Activated CD4-positive, alpha-beta T cell treated with anti-CD3 and anti-CD28 coated beads, Interleukin-2, amount 50 U/mL, for 24 hours (primary cell): ENCODE measurements around the gene XYLB.

Experiments
- DNase-seq, 2 donors: peaks; one replicate each; pipeline ENCODE4 v3.0.0-alpha.2; 2020; ENCODE audit warnings: low read depth in 1 of 2, low spot score in 1 of 2

The XYLB gene

DNA sequence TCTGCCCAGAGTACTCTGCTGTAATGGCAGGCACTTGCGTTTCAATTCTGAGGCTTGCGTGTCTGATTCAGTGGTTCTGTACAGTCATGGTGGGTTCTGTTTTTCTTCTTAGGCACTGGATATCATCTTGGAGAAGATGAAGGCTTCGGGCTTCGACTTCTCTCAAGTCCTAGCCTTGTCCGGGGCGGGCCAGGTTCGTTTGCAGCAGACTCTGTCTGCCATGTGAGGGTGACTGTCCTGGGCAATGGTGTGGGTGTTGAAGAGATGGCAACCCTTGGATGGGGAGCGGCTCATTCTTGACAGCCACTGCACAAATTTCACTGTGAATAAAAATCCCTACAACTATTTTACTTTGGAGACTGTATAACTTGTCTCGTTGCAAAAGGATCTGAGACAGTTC, 16.2 kb downstream of the XYLB start:
- DNase-seq = no peak

DNA sequence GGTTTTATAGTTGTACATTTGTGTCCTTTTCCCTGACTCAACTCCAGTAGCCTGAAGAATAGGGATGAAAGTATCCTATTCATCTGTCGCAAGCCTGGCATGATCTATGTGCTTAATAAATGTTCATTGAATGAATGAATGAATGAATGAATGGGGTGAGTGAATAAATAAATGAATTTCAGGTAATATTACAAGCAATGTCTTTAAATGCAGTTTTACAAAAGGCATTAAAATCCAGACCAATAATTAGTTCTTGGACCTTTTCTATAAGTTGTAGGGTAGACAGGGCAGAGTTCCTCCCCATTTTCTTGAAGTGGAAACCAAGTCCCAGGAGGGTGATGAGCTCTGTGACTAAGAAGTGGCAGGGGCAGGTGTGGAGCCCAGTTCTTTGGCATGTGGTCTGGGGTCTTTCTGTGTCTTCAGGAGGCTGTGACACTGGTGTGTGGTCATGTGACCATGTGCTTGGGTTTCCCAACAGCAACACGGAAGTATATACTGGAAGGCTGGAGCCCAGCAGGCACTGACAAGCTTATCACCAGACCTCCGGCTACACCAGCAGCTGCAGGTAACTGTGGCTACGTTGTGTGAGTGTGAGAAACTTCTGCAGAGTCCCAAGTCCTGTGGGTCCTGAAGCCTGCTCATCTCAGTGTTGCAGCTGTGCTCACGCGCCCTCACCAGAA, 18.3 kb downstream of the XYLB start:
- DNase-seq = no peak

DNA sequence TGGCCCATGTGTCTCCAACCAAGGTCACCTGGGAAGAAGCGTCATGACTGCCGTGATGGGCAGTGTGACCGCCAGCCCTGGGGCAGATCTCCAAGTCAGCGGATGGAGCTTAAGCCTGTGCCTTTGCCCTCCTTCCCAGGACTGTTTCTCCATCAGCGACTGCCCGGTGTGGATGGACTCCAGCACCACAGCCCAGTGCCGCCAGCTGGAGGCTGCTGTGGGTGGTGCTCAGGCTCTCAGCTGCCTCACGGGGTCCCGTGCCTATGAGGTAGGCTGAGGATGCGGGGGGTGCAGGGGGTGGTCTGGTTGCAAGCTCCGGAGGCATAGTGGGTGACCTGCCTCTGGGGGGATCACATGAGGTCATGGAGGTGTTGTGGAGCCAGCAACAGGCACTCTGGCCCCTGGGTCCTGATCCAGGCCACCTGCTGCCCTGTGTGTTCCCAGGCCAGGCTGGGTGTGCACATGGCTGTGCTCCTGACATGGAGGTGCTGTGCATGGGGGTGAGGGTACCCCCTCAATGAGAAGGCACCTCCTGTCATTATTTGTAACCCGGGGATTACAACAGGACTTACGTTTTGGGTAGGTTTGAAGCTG, 19.0 kb downstream of the XYLB start:
- DNase-seq = no peak

DNA sequence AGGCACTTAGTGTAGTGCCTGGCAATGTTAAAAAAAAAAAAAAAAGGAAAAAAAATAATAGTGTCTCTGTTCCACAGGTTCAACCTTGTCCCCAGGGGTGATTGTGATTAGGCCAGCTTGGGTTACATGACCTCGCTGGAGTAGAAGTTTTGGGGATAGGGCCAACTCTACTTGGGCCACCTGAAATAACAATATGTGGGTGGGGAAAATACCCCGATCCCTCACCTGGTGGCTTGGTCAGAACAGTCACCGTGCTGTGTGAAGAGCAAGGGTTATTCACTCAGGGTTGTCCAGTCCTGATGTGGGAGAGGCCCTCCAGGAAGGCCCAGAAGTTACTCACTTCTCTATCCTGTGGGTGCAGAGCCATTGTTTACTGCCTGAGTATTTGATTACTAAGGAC, 19.5 kb downstream of the XYLB start:
- DNase-seq = no peak

DNA sequence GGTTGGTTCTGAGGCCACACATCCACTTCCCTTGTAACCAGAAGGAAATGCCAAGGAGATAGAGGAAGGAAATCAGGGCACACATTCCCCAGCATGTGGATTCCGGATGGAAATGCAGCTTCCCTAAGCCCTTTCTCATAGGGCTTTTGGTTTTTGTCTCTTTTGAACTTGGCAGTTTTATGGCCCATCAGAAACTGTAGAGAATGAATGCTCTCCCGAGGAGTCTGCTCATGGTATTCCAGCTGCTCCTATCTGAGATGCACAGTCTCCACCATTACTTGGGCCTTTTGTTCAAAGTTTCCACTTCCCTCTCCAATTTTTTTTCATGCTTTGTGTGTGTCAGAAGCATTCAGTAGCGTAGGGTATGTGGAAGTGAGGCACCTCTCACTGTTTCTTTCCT, 21.2 kb downstream of the XYLB start:
- DNase-seq = no peak

DNA sequence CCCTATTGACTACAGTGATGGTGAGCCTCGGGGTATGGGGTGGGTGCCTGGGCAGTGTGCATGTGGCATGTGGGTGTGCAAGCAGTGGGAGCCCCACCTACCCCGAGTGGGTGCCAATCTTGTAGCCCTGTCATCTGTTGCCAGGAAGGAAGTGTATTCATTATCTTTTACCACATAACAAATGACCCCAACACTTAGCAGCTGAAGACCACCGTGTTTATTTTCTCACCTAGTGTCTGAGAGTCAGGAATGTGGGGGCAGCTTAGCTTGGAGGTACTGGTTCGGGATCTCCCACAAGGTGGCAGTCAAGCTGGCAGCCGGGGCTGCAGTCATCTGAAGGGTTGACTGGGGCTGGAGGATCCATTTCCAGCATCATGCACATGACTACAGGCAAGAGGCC, 21.7 kb downstream of the XYLB start:
- no peak for DNase-seq

DNA sequence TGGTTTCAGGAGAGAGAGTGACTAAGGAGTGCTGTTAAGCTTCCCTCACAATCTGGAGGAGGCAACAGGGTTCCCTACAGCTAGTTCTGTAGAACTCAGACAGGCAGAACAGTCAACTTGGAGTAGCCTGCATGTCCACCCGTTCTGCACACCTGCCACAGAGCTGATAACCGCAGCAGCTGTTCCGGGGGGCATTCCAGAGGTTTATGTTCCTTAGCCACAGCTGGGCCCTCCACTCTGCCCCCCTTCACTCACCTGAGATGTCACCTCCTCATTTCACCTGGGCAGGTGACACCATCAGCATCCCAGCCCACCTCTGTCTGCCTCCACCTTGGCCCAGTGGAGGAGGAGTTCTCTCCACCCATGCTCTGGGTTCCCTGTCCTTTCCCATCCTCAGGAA, 22.6 kb downstream of the XYLB start:
- no peak for DNase-seq

DNA sequence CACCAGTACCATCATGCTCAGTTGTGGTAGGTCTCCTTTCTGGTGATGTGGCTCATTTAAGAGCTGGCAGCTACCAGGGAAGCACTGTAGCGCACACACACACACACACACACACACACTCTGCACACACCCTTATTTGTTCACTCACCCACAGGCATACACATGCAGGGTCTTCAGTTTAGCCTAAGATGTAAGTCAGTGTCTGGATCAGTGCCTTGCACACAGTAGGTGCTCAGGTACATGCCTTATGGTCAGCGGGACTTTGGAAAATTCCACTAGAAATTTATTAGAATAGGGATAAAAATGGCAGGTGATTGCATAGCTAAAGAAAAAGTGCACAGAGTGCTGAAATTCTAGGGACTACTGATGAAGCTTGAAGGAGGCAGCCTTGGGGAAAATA, 23.6 kb downstream of the XYLB start:
- no peak for DNase-seq

DNA sequence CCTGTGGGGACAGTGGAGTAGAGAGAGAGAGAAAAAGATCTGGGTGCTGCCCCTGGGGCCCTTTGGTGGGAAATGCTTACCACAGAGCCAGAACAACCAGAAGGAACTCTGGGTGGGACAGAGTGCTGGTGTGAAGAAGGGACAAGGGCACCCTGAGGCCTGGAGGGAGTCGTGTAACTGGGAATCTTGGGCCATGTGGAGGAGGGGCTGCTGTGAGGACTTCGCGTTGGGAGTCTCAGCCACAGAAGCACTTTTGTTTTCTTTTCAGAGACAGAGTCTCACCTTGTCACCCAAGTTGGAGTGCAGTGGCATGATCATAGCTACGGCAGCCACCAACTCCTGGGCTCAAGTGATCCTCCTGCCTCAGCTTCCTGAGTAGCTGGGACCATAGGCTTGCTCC, 24.3 kb downstream of the XYLB start:
- DNase-seq = no peak

DNA sequence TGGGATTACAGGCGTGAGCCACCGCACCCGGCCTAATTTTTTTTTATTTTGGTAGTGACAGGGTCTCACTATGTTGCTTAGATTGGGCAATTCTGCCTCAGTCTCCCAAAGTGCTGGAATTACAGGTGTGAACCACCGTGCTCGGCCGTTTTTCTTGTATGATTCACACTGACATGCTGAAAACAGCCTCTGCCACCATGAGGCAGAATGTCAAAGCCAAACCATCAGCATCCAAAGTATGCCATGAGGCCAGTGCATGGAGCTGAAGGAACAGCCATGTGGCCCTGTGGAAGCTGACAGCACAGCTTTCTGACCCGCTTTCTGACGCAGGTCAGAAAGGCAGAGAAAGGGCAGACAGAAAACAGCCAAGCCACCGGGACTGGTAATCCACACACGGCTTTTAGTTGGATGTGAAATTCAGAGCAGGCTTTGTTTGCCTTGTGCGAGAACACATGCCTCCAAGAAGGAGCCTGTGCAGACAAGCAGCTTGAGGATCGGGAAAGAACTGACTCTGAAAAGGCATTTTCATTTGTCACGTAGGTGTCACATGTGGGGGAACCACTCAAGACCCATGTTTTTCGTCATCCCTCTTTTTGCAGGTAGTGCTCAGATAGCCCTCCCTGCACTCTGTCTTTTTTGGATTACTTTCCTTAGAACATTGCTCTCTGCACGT, 25.1 kb downstream of the XYLB start:
- DNase-seq = no peak

DNA sequence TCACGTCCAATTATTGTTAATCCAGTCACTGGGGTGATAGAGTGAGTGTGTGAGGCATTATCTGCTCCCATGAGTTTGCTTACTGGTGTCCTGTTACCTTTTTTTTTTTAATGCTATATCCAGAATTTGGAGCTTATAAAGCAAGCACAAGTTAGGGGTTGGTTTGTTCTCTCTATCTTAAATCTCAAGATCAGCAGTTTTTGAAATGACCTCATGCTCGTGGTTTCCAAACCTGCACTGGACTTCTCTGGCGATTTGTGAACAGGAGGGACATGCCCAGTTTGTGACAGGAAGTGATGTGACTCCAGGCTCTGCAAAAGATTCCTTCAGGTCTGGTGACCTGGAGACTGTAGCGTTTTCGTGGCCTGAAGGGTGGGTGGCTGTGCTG, 25.6 kb downstream of the XYLB start:
- no peak for DNase-seq

DNA sequence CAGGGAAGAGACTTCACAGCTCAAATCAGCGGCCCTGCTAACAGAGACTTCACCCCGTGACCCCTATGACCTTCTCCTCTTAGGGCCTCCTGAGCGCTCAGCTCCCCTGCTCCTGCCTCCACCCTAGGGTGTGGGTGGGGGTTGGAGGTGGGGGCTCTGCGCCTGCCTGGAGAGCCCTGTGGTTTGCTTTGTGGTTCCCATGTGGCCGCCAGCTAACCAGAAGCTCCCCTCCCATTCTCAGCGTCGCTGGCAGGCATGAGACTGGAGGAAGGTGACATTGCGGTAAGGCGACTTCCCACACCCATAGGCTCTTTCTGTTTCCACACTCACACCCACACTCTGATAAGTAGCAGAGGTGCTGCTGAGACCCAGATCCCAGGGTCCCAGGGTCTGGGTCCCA, 27.6 kb downstream of the XYLB start:
- peak in 1 of 2 donors; percentile 2 for DNase-seq

DNA sequence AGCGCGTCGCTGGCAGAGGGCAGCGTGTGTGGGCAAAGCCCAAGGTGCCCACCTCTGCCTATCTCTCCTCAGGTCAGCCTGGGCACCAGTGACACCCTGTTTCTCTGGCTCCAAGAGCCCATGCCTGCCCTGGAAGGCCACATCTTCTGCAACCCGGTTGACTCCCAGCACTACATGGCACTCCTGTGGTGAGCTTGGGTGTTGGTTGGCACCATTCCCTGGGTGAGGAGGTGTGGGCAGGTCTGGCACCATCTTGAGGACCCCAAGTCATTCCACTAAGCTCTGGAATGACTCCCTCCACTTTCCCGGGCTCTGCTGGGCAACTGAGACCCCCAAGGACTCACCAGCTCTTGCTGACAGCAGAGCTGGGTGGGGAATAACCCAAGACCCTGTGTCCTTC, 28.5 kb downstream of the XYLB start:
- DNase-seq = no peak

DNA sequence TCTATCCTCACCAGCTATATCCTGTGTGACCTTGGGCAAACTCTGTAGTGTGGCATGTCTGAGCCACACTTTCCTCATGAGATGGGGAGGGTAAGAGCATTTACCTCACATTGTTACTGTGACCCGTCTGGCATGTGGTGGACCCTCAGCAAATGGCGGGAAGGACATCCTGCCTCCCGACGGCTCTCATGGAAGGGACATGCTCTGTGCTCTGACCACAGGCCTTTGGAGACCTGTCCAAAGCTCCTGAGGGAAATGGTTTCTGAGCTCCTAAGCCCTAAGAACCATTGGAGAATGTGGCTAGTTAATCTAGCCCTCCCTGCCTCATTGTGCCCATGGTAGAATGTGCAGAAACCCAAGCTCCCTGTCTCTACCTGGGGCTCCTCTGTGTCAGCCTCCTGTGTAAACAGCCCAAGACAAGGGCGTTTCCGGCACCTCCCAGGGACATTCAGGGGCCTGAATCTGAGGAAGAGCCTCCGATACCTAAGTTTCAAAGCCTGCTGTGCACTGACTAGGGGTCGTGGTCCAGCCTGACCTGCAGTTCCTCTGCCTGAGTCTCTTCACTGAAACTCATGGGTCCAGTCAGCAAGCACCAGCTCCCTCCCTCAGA, 29.0 kb downstream of the XYLB start:
- DNase-seq = no peak

DNA sequence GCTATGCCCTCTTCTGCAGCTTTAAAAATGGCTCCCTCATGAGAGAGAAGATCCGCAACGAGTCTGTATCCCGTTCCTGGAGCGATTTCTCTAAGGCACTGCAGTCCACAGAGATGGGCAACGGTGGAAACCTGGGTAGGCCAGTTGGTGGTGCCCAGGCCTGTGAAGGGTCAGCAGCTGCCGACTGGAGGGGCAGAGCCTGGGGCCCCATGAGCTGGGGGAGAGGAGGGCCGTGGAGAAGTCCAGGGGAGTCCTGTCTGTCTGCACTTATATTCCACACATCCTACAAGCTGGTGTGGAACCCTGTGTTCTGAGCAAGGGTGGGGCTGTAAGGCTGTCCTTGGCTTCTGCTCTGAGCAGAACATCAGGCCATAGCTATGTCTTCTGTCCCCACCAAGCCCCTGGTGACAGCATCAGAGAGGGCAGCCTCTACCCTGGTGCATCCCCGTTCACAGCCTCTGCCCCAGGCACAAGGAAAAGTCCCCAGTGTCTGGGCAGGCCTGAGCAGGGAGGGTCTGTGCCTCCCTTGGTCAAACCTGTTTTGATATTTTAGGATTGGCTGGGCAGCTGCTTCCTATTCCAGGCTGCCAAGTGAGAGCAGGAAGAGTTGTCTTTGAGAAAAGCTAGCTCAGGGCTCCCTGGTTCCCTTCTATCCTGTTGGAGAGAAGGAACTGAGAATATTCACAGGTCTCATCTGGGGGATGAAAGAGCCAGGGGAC, 29.7 kb downstream of the XYLB start:
- DNase-seq = no peak

DNA sequence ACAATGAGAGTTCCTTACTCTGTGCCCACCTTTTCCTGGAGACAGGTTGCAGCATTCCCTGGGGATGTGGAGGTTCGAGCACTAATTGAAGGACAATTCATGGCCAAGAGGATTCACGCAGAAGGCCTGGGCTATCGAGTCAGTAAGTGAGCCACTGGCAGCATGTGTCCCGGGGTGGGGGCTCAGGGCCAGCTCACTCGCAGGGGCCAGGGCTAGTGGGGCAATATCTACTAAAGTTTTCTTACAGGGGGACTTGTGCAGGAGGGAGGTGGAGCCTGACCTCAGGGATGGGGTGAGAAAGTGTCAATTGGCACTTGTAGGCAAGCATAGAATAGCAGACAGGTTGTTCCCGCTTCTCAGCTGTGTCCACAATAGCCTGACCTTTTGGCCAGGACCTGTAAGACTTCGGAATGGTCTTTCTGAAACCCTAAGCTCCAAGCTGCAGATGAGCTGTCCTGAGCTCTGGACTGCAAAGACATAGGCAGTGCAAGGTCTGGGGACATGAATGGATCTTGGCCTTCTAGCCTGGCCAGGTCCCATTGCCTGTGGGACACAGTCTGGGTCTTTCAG, 32.7 kb downstream of the XYLB start:
- no peak for DNase-seq

DNA sequence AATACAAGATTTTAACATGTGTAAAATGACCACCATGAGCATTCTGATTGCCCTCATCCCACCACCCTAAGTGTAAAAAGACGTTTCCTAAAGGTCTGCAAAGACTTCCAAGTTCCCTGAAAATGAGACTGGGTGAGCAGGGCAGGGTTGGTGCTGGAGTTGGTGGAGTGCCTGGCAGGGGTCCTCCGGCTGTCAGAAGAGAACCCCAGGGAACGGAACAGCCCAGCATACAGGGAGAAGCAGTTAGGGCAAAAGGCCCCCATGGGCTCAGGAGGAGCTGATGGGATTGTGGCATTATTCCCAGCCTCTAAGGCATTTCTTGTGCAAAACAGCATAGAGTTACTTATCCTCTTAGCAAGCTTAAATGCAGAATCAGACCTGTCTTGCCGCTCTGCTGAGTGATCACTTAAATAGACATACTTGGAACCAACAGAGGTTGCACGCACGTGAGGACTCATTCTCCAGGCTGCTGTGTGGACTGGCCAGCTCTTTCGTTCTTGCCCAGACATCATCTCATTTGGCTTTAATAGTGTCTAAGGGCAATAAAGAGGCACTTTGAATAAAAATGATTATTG, 36.0 kb downstream of the XYLB start:
- no peak for DNase-seq

DNA sequence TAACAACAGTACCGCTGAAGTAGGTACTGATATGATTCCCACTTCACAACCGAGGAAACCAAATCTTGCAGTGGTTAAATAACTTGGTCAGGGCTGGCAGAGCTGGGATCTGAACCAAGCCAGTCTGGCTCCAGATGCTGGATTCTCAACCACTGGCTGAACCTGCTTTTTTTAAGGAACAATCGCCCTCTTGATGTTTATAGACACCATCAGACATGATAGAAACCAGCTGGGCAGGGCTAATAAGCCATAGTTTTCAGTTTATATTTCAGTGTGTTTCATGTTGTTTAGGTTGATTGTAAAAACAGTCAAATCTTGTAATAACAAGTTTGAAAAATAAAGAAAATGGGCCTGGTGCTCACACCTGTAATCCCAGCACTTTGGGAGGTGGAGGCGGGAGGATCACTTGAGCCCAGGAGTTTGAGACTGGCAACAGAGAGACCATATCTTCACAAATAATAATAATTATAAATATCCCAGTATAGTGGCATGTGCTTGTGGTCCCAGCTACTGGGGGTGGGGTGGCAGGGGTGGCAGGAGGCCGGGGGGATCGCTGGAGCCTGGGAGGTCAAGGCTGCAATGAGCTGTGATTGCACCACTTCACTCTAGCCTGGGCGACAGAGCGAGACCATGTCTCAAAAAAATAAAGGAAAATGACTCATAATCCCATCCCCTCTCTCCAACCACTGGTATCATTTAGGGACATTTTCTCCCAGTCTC, 36.7 kb downstream of the XYLB start:
- no peak for DNase-seq

DNA sequence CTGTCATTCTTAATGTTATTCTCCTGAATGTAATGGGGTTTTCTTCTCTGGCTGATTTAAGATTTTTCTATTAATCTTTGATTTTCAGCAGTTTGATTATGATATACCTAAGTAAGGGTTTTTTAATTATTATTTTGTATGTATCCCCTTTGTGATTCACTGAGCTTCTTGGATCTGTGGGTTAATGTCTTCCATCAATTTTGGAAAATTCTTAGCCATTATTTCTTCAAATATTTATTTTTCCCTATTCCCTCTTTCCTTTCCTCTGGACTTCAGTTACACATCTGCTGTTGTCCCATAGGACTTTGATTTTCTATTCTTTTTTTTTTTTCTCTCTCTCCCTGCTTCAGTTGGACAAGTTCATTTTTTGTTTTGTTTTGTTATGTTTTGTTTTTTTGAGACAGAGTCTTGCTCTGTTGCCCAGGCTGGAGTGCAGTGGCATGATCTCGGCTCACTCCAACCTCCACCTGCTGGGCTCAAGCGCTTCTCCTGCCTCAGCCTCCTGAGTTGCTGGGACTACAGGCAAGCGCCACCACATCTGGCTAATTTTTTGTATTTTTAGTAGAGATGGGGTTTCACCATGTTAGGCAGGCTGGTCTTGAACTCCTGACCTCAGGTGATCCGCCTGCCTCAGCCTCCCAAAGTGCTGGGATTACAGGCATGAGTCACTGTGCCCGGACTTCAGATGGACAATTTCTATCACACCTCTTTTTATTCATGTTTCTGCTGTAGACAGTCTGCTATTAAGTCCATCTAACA, 40.6 kb downstream of the XYLB start:
- no peak for DNase-seq

DNA sequence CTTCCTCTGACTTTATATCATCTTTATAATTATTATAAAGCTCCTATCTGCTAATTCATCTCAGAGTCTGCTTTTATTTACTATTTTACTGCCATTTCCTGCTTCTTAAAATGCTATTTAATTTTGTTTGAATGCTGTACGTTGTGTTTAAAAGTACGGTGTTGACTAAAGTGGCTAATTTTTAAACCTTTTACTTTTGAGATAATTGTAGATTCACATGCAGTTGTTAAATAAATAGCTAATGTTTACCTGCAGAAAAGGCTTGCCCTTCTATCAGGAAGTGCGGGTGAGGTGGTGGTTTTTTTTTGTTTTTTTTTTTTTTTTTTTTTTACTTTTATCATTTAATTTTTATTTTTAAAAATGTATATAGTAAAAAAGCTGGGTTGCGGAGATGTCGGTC, 41.3 kb downstream of the XYLB start:
- no peak for DNase-seq
